ENCODE results near the gene GMCL1. TPM values are rescaled to one million over a fixed set of nuclear protein-coding genes. Genes with fewer than 3 reads are reported as not detected.
A peak's percentile ranks its signal among the peaks of the same experiment; 100 is the strongest.

Gene GMCL1
- total and polyA plus RNA-seq, 2 donors from 2014 or later = 6.3 to 14.0 TPM

GRCh38 chr2:69817729-69818501 lies 11.5 kb upstream of the GMCL1 start:
- DNase-seq = peak in 1 of 5 donors; percentile 33
- TF ChIP-seq CTCF (IDR thresholded peaks at IDR 0.05; ENCODE audit: borderline replicate concordance, extremely low read depth, insufficient read depth) = no peak
- intact Hi-C loops (cut with DNase I) = loop anchor here (10.0 kb wide), 1 partner anchor 93 kb away; no protein-coding TSS in a partner anchor

GRCh38 chr2:69827796-69828540 lies 1.5 kb upstream of the GMCL1 start:
- H3K9ac ChIP-seq (ENCODE audit: low read length in 3 of 3) = no peak overlapping the region
- no peak for TF ChIP-seq CTCF (IDR thresholded peaks at IDR 0.05; ENCODE audit: borderline replicate concordance, extremely low read depth, insufficient read depth)
- intact Hi-C loops (cut with DNase I) = no loop called here
- no peaks in the 10 kb centered on the region for H3K36me3 ChIP-seq (ENCODE audit: control insufficient read depth in 2 of 3, insufficient read depth in 3 of 3, low read length in 3 of 3)
- no peak overlapping the region for H3K4me3 ChIP-seq (ENCODE audit: low read length in 3 of 3)
- no peaks in the 10 kb centered on the region for H3K27me3 ChIP-seq (ENCODE audit: control insufficient read depth, insufficient read depth, low read length)
- no peaks in the 10 kb centered on the region for H3K9me3 ChIP-seq (ENCODE audit: control insufficient read depth in 2 of 3, insufficient read depth in 1 of 3, low read length in 3 of 3)
- peaks cover 0 to 5% (median 4%) of the 10 kb centered on the region in 3 donors for H3K4me1 ChIP-seq (ENCODE audit: control insufficient read depth in 2 of 3, insufficient read depth in 2 of 3, low read depth in 1 of 3, low read length in 3 of 3)
- DNase-seq = no peak
- H3K27ac ChIP-seq (ENCODE audit: low read depth in 2 of 2, low read length in 2 of 2) = no peak overlapping the region
- no peak for FAIRE-seq

More at GRCh38 chr2:69817729-69818501, 11.5 kb upstream of the GMCL1 start:
- H3K9ac ChIP-seq (ENCODE audit: low read length in 3 of 3) = no peak overlapping the region
- no peaks in the 10 kb centered on the region for H3K9me3 ChIP-seq (ENCODE audit: control insufficient read depth in 2 of 3, insufficient read depth in 1 of 3, low read length in 3 of 3)
- no peak for FAIRE-seq
- no peaks in the 10 kb centered on the region for H3K27me3 ChIP-seq (ENCODE audit: control insufficient read depth, insufficient read depth, low read length)
- H3K4me3 ChIP-seq (ENCODE audit: low read length in 3 of 3) = no peak overlapping the region
- no peaks in the 10 kb centered on the region for H3K4me1 ChIP-seq (ENCODE audit: control insufficient read depth in 2 of 3, insufficient read depth in 2 of 3, low read depth in 1 of 3, low read length in 3 of 3)
- H3K27ac ChIP-seq (ENCODE audit: low read depth in 2 of 2, low read length in 2 of 2) = no peak overlapping the region
- peaks cover 0 to 37% (median 11%) of the 10 kb centered on the region in 3 donors for H3K36me3 ChIP-seq (ENCODE audit: control insufficient read depth in 2 of 3, insufficient read depth in 3 of 3, low read length in 3 of 3)

- intact Hi-C loops (cut with DNase I) = no loop called here
- Histone ChIP-seq H3K36me3 (ENCODE audit: control insufficient read depth in 2 of 3, insufficient read depth in 3 of 3, low read length in 3 of 3) (no peaks in the 10 kb centered on the region), H3K4me1 (ENCODE audit: control insufficient read depth in 2 of 3, insufficient read depth in 2 of 3, low read depth in 1 of 3, low read length in 3 of 3) (peaks cover 0 to 5% (median 4%) of the 10 kb centered on the region in 3 donors), H3K9ac (ENCODE audit: low read length in 3 of 3) (peak overlapping the region; percentile 88 to 97 (median 91)), H3K27me3 (ENCODE audit: control insufficient read depth, insufficient read depth, low read length) (no peaks in the 10 kb centered on the region), H3K27ac (ENCODE audit: low read depth in 2 of 2, low read length in 2 of 2) (peak overlapping the region; percentile 85 to 98), H3K4me3 (ENCODE audit: low read length in 3 of 3) (peak overlapping the region; percentile 84 to 96 (median 90)), H3K9me3 (ENCODE audit: control insufficient read depth in 2 of 3, insufficient read depth in 1 of 3, low read length in 3 of 3) (no peaks in the 10 kb centered on the region)
- TF ChIP-seq CTCF (IDR thresholded peaks at IDR 0.05; ENCODE audit: borderline replicate concordance, extremely low read depth, insufficient read depth) = no peak
- DNase-seq (no peak), FAIRE-seq (no peak)
These were observed 563 bp upstream of the GMCL1 start for GRCh38 chr2:69828938-69829255.
